ENCODE results near the gene MAMDC2.

- TF ChIP-seq, protein P1, sequence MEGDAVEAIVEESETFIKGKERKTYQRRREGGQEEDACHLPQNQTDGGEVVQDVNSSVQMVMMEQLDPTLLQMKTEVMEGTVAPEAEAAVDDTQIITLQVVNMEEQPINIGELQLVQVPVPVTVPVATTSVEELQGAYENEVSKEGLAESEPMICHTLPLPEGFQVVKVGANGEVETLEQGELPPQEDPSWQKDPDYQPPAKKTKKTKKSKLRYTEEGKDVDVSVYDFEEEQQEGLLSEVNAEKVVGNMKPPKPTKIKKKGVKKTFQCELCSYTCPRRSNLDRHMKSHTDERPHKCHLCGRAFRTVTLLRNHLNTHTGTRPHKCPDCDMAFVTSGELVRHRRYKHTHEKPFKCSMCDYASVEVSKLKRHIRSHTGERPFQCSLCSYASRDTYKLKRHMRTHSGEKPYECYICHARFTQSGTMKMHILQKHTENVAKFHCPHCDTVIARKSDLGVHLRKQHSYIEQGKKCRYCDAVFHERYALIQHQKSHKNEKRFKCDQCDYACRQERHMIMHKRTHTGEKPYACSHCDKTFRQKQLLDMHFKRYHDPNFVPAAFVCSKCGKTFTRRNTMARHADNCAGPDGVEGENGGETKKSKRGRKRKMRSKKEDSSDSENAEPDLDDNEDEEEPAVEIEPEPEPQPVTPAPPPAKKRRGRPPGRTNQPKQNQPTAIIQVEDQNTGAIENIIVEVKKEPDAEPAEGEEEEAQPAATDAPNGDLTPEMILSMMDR (IDR thresholded peaks at IDR 0.05; ENCODE audit: low read depth, low read length): no peak
- TF ChIP-seq POLR2A (IDR thresholded peaks at IDR 0.05; ENCODE audit: extremely low read depth, insufficient read length): no peak
- TF ChIP-seq, protein P2, sequence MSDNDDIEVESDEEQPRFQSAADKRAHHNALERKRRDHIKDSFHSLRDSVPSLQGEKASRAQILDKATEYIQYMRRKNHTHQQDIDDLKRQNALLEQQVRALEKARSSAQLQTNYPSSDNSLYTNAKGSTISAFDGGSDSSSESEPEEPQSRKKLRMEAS (IDR thresholded peaks at IDR 0.05; ENCODE audit: low read depth, low read length): no peak
- TF ChIP-seq MYC (IDR thresholded peaks at IDR 0.05; ENCODE audit: low read depth, low read length): no peak
Observed at GRCh38 chr9:70257991-70258691, 214.5 kb downstream of the MAMDC2 start.

All from NB4 (cell line).